Daoy (cell line): ENCODE data around the gene ZNF430. TPM values are rescaled to one million over a fixed set of nuclear protein-coding genes. Genes with fewer than 3 reads are reported as not detected.

Experiments
- total RNA-seq: library from RNA; depleted of rRNA; stranded (reverse); fragments of >200 nt; shearing (Covaris generic); gene quantifications from 2 replicates; pipeline ENCODE4 v1.2.3, GENCODE V29; 2014; rRNA removed

The ZNF430 gene
- total RNA-seq, 1 experiment from 2014 or later = 10.7 TPM

Other genes starting within 250 kb of the ZNF430 start
- gene ZNF66, start 244.4 kb upstream of the ZNF430 start, total RNA-seq = 0.30 and 3.6 TPM in 2 replicates
- 18.1 and 21.8 TPM in 2 replicates for gene ZNF85, start 97.4 kb upstream of the ZNF430 start, total RNA-seq
- 14.6 and 18.1 TPM in 2 replicates for gene ZNF714, start 61.5 kb downstream of the ZNF430 start, total RNA-seq
- 1.7 and 3.8 TPM in 2 replicates for gene ZNF431, start 121.4 kb downstream of the ZNF430 start, total RNA-seq